Mesothelial cell of epicardium (in vitro differentiated cells): ENCODE data around the gene KIAA0753. TPM values are rescaled to one million over a fixed set of nuclear protein-coding genes. Genes with fewer than 3 reads are reported as not detected.

Experiments used
- DNase-seq, 2 experiments: peaks; one replicate each; pipeline ENCODE4 v3.0.0; 2021; ENCODE audit warnings: low spot score in 2 of 2; ENCODE audit not compliant: unreplicated experiment in 2 of 2
- H3K27ac Mint-ChIP-seq: 2 replicates; pipeline ENCODE4 v1.8.0; 2021; ENCODE audit warnings: mixed read lengths
- H3K27me3 Mint-ChIP-seq: 2 replicates; pipeline ENCODE4 v1.8.0; 2021; ENCODE audit warnings: low read depth, mixed read lengths
- H3K36me3 Mint-ChIP-seq: 2 replicates; pipeline ENCODE4 v1.8.0; 2021; ENCODE audit warnings: mixed read lengths
- H3K4me1 Mint-ChIP-seq: 2 replicates; pipeline ENCODE4 v1.8.0; 2021; ENCODE audit warnings: mixed read lengths
- H3K4me3 Mint-ChIP-seq: 2 replicates; pipeline ENCODE4 v1.8.0; 2021; ENCODE audit warnings: mild to moderate bottlenecking, moderate library complexity, mixed read lengths
- H3K9me3 Mint-ChIP-seq: 2 replicates; pipeline ENCODE4 v1.8.0; 2021; ENCODE audit warnings: mixed read lengths
- CTCF ChIP-seq: fragments of 200-600 bp; sonication (generic); IDR thresholded peaks from one replicate; pipeline ENCODE4 v1.5.0; 2021; ENCODE audit warnings: antibody characterized with exemption; ENCODE audit not compliant: unreplicated experiment
- total RNA-seq: library from RNA; stranded (reverse); gene quantifications from 3 replicates; pipeline ENCODE4 v1.2.1, GENCODE V29; 2021

KIAA0753 gene
- total RNA-seq, 1 donor from 2014 or later, result 41.1 TPM

- H3K36me3 Mint-ChIP-seq, result no peaks in the 10 kb centered on the region
- no peaks in the 10 kb centered on the region for H3K4me1 Mint-ChIP-seq
- peaks cover 10% of the 10 kb centered on the region for H3K27me3 Mint-ChIP-seq
- no peak for TF ChIP-seq CTCF
- no peak overlapping the region for H3K27ac Mint-ChIP-seq
- no peak for DNase-seq
- no peak overlapping the region for H3K4me3 Mint-ChIP-seq
- H3K9me3 Mint-ChIP-seq, result peaks cover 7% of the 10 kb centered on the region
These were observed 100.6 kb downstream of the KIAA0753 start for GRCh38 chr17:6539871-6540270.

GRCh38 chr17:6536566-6537065, 103.9 kb downstream of the KIAA0753 start:
- H3K27me3 Mint-ChIP-seq, result peaks cover 10% of the 10 kb centered on the region
- no peak for DNase-seq
- no peak for TF ChIP-seq CTCF
- H3K9me3 Mint-ChIP-seq, result peaks cover 7% of the 10 kb centered on the region
- no peak overlapping the region for H3K4me3 Mint-ChIP-seq
- H3K36me3 Mint-ChIP-seq, result no peaks in the 10 kb centered on the region
- no peak overlapping the region for H3K27ac Mint-ChIP-seq
- no peaks in the 10 kb centered on the region for H3K4me1 Mint-ChIP-seq

- no peak for DNase-seq
- TF ChIP-seq CTCF, result no peak
- Mint-ChIP-seq H3K4me3 (no peak overlapping the region), H3K27ac (no peak overlapping the region), H3K36me3 (no peaks in the 10 kb centered on the region), H3K4me1 (no peaks in the 10 kb centered on the region), H3K9me3 (peaks cover 7% of the 10 kb centered on the region), H3K27me3 (peaks cover 8% of the 10 kb centered on the region)
These were observed 104.5 kb downstream of the KIAA0753 start for GRCh38 chr17:6536053-6536452.

- no peaks in the 10 kb centered on the region for H3K36me3 Mint-ChIP-seq
- no peak for DNase-seq
- H3K4me1 Mint-ChIP-seq, result no peaks in the 10 kb centered on the region
- H3K4me3 Mint-ChIP-seq, result no peak overlapping the region
- H3K27ac Mint-ChIP-seq, result no peak overlapping the region
- peaks cover 7% of the 10 kb centered on the region for H3K9me3 Mint-ChIP-seq
- no peak for TF ChIP-seq CTCF
- H3K27me3 Mint-ChIP-seq, result peaks cover 7% of the 10 kb centered on the region
These were observed 105.5 kb downstream of the KIAA0753 start for GRCh38 chr17:6534846-6535514.

GRCh38 chr17:6532441-6532885, 108.0 kb downstream of the KIAA0753 start:
- H3K27ac Mint-ChIP-seq, result no peak overlapping the region
- DNase-seq, result no peak
- no peak for TF ChIP-seq CTCF
- H3K36me3 Mint-ChIP-seq, result no peaks in the 10 kb centered on the region
- H3K27me3 Mint-ChIP-seq, result peaks cover 8% of the 10 kb centered on the region
- no peaks in the 10 kb centered on the region for H3K4me1 Mint-ChIP-seq
- H3K9me3 Mint-ChIP-seq, result no peaks in the 10 kb centered on the region
- H3K4me3 Mint-ChIP-seq, result no peak overlapping the region

- H3K4me1 Mint-ChIP-seq, result no peaks in the 10 kb centered on the region
- no peak overlapping the region for H3K4me3 Mint-ChIP-seq
- no peaks in the 10 kb centered on the region for H3K9me3 Mint-ChIP-seq
- no peak for DNase-seq
- no peaks in the 10 kb centered on the region for H3K36me3 Mint-ChIP-seq
- H3K27me3 Mint-ChIP-seq, result peaks cover 8% of the 10 kb centered on the region
- H3K27ac Mint-ChIP-seq, result no peak overlapping the region
- no peak for TF ChIP-seq CTCF
These were observed 108.9 kb downstream of the KIAA0753 start for GRCh38 chr17:6531575-6531974.
